ENCODE data around the gene MICAL2.

DNA sequence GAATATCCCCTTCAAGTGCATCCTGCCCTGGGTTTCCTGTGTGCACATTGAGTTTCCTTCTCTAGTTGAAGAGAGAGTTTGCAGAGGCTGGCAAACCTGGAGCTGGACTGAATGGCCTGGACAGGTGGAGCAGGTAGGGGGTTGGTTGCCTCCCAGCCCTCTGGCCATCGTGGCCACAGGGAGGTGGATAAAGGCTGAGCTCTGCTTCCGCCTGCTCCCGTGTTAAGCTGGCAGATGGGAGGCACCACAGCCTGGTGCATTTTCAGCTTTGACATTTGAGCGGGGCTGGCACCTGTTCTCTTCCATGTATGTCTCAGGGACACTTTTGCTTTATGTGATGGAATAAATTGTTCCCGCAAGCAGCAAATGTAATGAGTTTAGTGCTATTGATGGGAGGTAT is 11.1 kb downstream of the MICAL2 start:
- TF ChIP-seq, protein P1, sequence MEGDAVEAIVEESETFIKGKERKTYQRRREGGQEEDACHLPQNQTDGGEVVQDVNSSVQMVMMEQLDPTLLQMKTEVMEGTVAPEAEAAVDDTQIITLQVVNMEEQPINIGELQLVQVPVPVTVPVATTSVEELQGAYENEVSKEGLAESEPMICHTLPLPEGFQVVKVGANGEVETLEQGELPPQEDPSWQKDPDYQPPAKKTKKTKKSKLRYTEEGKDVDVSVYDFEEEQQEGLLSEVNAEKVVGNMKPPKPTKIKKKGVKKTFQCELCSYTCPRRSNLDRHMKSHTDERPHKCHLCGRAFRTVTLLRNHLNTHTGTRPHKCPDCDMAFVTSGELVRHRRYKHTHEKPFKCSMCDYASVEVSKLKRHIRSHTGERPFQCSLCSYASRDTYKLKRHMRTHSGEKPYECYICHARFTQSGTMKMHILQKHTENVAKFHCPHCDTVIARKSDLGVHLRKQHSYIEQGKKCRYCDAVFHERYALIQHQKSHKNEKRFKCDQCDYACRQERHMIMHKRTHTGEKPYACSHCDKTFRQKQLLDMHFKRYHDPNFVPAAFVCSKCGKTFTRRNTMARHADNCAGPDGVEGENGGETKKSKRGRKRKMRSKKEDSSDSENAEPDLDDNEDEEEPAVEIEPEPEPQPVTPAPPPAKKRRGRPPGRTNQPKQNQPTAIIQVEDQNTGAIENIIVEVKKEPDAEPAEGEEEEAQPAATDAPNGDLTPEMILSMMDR (IDR thresholded peaks at IDR 0.05 in 4 of 5, conservative IDR thresholded peaks at IDR 0.05 in 1 of 5), result no peak
- TF ChIP-seq POLR2A (IDR thresholded peaks at IDR 0.05), result no peak

Measured in gastrocnemius medialis (tissue), 4 donors.